Esophagus (tissue), 2 donors: ENCODE results near the gene IRF4. TPM values are rescaled to one million over a fixed set of nuclear protein-coding genes. Genes with fewer than 3 reads are reported as not detected.

ENCODE experiments used
- H3K27ac ChIP-seq, 2 donors: one replicate each; pipeline ENCODE4 v1.5.1; 2013; ENCODE audit warnings: low read depth in 2 of 2, mild to moderate bottlenecking in 2 of 2, inconsistent platforms in 1 of 2, low read length in 1 of 2, moderate library complexity in 1 of 2
- H3K27me3 ChIP-seq, 2 donors: one replicate each; pipeline ENCODE4 v1.6.1; 2013; ENCODE audit warnings: low read length in 2 of 2, control low read depth in 1 of 2, mild to moderate bottlenecking in 1 of 2; ENCODE audit not compliant: insufficient read depth in 2 of 2, control insufficient read depth in 1 of 2
- H3K36me3 ChIP-seq, 2 donors: one replicate each; pipeline ENCODE4 v1.6.1; 2013; ENCODE audit warnings: low read length in 1 of 2; ENCODE audit not compliant: control insufficient read depth in 2 of 2, insufficient read depth in 2 of 2
- H3K4me1 ChIP-seq, 2 donors: one replicate each; pipeline ENCODE4 v1.6.1; 2013; ENCODE audit warnings: low read length in 1 of 2; ENCODE audit not compliant: control insufficient read depth in 2 of 2, insufficient read depth in 2 of 2
- H3K4me3 ChIP-seq, 2 donors: one replicate each; pipeline ENCODE4 v1.5.1; 2013; ENCODE audit warnings: low read length in 2 of 2, mild to moderate bottlenecking in 2 of 2, low read depth in 1 of 2, moderate library complexity in 1 of 2
- H3K9me3 ChIP-seq, 2 donors: one replicate each; pipeline ENCODE4 v1.6.1; 2013; ENCODE audit warnings: mild to moderate bottlenecking in 2 of 2, low read depth in 1 of 2, low read length in 1 of 2, moderate library complexity in 1 of 2; ENCODE audit not compliant: control insufficient read depth in 2 of 2, insufficient read depth in 1 of 2
- WGBS, 2 donors: extraction: QIAGEN DNeasy Blood & Tissue Kit; methylation state at CpG; one replicate each; pipeline ENCODE4 v1.1.7; 2013; 5-methylcytosine and 5-hydroxymethylcytosine counted together
- polyA plus RNA-seq, 2 donors: library from polyadenylated mRNA; stranded (reverse); fragments of 200-250 nt; gene quantifications; one replicate each; pipeline ENCODE4 v1.2.3, GENCODE V29; 2013
- donor health status: healthy with polysubstance abuse.
- donor health status: Bipolar disorder and iron deficiency.

IRF4 gene
- polyA plus RNA-seq, 2 donors: 0.27 to 0.28 TPM

DNA sequence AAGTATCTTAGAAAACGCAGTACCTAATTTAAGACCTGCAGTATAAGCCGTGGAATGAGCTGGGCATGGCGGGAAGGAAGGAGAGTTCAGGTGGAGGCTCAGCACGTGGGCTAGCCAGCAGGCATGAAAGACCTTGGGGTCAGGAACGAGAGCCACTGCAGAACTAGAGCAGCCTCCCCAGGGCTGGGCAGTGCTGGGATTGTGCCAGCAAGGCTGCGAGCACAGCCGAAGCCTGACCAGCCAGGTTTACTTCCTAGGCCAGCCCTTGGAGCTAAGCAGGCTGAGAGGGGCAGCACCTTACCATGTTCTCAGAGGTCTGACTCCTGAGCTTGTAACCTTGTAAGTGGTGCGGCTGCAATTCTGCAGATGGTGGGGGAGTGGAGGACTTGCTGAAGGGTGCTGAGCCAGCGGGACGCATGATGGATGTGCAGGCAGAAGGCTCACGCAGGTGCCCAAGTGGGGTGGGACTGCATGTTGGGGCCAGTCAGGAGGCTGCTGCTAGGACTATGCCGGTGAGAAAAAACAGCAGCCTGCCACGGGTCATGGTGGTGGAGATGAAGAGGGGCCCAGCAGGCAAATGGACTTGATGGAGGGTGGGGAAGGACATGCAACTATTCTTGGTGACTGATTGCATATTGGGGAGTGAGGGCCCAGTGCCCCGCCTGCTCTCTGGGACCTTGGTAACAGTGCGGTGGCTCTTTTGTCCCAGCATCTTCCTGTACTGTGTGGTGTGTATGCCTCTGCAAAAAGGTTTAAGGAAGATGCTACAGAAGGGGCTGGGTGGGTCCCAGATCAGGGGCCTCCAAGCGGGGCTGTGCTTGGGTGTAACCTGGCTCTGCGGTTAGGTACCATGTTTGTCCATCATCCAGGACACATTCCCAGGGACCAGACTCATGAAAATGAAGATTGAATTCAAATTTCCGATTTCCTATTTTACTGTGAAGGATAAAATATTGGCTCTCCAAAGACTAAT lies 37.6 kb upstream of the IRF4 start:
- H3K36me3 ChIP-seq: peaks cover 6 to 14% of the 10 kb centered on the region in 2 donors
- peaks cover 0 to 6% of the 10 kb centered on the region in 2 donors for H3K4me1 ChIP-seq
- peaks cover 0 to 7% of the 10 kb centered on the region in 2 donors for H3K9me3 ChIP-seq
- no peak overlapping the region for H3K4me3 ChIP-seq
- no peaks in the 10 kb centered on the region for H3K27me3 ChIP-seq
- H3K27ac ChIP-seq: no peak overlapping the region
- 84 to 86% methylated on average over 18 of the region's 18 CpGs for WGBS, 2 donors

DNA sequence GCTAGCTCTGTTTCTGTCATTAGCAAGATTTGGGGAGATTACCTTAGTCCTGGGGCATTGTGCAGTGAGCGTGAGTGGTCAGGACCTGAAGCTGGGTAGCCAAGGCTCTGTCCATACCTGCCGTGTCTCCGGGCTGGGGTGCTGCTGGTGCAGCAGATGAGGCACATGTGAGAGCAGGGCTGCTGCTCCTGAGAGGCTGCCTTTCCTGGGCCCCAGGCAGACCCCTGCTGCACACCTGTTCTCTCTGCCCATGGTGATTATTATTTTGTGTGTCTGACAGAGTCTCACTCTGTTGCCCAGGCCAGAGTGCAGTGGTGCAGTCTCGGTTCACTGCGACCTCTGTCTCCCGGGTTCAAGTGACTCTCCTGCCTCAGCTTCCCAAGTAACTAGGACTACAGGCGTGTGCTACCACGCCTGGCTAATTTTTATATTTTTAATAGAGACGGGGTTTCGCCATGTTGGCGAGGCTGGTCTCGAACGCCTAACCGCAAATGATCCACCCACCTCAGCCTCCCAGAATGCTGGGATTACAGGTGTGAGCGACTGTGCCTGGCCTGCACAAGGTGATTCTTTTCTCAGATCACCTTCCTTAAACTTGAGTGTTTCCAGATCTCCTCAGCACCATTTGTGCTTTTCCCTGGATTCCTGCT lies 36.8 kb upstream of the IRF4 start:
- WGBS, 2 donors: 89 to 90% methylated on average over 15 of the region's 15 CpGs
- H3K27ac ChIP-seq: no peak overlapping the region
- peaks cover 0 to 8% of the 10 kb centered on the region in 2 donors for H3K9me3 ChIP-seq

DNA sequence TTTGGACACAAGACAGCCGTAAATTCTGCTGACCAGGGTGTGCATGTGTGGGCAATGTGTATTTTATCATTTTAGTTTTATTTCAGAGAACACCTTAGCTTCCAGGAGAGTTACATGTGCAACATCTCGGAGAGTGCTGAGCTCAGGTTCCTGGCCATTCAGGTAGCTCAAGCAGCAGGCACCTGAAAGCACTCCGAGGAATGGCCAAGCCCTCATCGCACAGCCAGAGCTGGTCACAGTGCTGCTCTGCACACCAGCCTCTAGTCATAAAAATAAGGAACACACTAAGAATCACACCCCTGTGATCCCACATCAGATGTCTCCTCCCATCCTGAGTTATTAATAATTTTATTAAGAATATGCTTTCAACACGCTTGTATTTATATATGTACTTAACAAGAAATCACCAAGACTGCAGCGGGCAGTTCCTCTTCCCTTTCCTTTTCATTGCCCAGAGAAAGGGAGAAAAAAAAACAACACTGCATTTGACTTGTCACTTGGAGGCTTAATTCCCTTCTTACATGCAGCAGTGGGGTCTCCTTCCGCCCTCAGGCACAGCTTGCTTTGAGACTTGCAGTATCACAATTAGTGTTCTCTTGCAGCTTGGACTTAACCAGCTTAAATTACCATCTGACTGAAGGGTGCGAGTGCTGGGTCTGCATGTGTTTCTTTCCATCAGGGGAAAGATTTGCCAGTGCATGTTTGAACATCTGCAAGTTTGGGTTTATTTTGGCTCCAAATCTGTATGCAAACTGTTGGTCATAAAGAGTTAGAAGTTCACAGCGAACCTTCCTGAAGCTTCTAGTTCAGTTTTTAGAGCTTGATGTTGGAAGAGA lies 36.0 kb upstream of the IRF4 start:
- no peaks in the 10 kb centered on the region for H3K27me3 ChIP-seq
- peaks cover 0 to 6% of the 10 kb centered on the region in 2 donors for H3K36me3 ChIP-seq
- no peak overlapping the region for H3K27ac ChIP-seq
- WGBS, 2 donors: 77 to 80% methylated on average over 9 of the region's 9 CpGs
- H3K4me3 ChIP-seq: no peak overlapping the region
- H3K4me1 ChIP-seq: peaks cover 0 to 6% of the 10 kb centered on the region in 2 donors
- peaks cover 0 to 9% of the 10 kb centered on the region in 2 donors for H3K9me3 ChIP-seq

More for the DNA sequence above, 36.8 kb upstream of the IRF4 start:
- H3K4me1 ChIP-seq: peaks cover 0 to 6% of the 10 kb centered on the region in 2 donors
- no peak overlapping the region for H3K4me3 ChIP-seq
- peaks cover 0 to 6% of the 10 kb centered on the region in 2 donors for H3K36me3 ChIP-seq
- H3K27me3 ChIP-seq: no peaks in the 10 kb centered on the region

DNA sequence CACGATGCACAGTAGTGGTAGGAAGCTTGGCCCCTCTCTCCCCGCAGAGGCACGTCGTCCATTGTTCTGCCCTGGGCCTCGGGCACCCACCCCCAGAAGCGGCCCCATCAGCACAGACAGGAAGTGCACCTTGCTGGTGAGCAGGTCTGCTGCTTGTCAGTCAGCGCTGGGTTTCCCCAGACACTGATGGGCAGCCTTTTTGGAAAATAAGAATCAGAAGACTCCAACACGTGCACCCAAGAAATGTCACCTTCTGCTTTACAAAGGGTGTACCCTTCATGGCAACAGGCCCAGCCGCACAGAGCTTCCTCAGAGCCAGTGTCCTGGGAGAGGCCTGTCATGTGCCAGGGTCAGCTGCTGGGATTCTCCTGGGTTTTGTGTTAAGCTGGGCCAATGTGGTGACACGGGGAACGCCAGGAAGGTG lies 34.7 kb upstream of the IRF4 start:
- Histone ChIP-seq H3K9me3 (peaks cover 0 to 8% of the 10 kb centered on the region in 2 donors), H3K36me3 (peaks cover 0 to 6% of the 10 kb centered on the region in 2 donors), H3K27me3 (no peaks in the 10 kb centered on the region), H3K4me3 (no peak overlapping the region), H3K27ac (no peak overlapping the region), H3K4me1 (peaks cover 0 to 6% of the 10 kb centered on the region in 2 donors)
- 80 to 84% methylated on average over 11 of the region's 11 CpGs for WGBS, 2 donors

DNA sequence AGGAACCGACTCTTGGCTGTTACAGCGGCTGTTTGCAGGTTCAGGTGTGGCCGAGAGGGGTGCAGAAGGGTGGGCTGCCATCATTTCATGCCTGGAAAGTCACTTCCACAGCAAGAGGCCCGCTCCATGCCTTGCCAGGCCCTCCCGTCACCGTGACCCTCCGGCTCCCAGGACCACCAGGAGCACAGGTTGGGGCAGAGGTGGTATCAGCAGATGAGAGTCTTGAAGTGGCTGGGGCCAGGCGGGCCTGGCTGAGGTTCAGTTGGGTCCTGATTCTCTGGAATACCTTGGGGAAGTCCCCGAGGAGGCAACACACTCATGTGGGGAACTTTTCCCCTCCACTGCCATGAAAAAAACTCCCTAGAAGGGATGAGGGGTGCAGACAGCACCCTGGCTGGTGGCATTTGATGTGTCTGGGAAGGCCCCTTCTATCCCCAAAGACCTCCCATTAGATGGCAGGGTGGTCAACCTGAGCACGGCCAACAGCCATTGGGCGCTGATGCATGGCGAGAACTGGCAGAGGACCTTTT lies 34.2 kb upstream of the IRF4 start:
- no peak overlapping the region for H3K27ac ChIP-seq
- peaks cover 0 to 6% of the 10 kb centered on the region in 2 donors for H3K9me3 ChIP-seq
- H3K27me3 ChIP-seq: no peaks in the 10 kb centered on the region
- peaks cover 0 to 6% of the 10 kb centered on the region in 2 donors for H3K4me1 ChIP-seq
- WGBS, 2 donors: 84 to 86% methylated on average over 12 of the region's 12 CpGs
- peaks cover 0 to 3% of the 10 kb centered on the region in 2 donors for H3K36me3 ChIP-seq
- H3K4me3 ChIP-seq: no peak overlapping the region

DNA sequence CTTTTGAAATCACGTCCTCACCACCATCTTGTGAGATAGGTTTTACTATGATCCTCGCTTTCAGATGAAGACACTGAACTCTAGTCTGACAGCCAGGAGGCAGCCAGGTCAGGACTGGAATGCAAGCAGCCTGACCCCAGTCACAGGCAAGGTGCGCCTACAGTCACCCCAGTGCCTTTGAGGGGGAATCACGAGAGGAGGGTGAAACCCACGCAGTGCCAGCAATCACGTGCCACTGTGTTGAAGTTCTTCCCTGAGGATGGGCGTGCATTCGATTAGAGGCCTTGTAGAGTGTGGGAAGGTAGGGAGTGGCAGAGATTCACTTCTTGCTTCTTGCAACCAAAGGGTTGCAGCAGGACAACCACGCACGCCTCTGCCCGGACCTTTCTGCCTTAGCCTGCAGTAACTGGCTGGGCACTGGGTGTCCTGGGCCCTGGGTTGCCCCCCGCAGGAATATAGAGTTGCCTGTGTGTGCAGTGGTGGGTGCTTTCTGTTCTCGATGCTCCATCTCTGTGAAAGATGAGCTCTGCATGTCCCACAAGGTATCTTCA lies 33.7 kb upstream of the IRF4 start:
- Histone ChIP-seq H3K27me3 (no peaks in the 10 kb centered on the region), H3K36me3 (peaks cover 0 to 2% of the 10 kb centered on the region in 2 donors), H3K9me3 (peaks cover 2 to 6% of the 10 kb centered on the region in 2 donors), H3K27ac (no peak overlapping the region), H3K4me3 (no peak overlapping the region), H3K4me1 (peaks cover 0 to 6% of the 10 kb centered on the region in 2 donors)
- 84% methylated on average over 13 of the region's 13 CpGs for WGBS, 2 donors

DNA sequence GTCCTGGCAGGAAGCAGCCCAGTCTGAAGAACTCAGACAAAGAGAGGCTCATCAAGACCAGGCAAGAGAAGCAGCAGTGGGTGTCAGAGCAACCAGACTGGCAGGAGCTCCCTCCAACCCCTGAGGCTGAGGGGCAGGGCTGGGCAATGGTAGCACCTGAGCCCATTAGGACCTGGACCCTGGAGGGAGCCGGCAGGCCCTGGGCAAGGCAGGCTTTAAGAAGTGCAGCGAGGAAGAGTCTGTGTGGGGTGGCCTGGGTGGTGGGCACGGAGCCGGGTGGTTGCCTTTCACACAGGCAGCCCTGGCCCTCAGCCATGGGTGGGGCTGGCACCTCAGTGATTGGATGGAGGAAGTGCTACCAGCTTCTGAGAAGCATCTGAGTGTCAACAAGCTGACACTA lies 33.1 kb upstream of the IRF4 start:
- peaks cover 0 to 6% of the 10 kb centered on the region in 2 donors for H3K4me1 ChIP-seq
- 70 to 83% methylated on average over 4 of the region's 4 CpGs for WGBS, 2 donors
- no peaks in the 10 kb centered on the region for H3K27me3 ChIP-seq
- no peak overlapping the region for H3K27ac ChIP-seq
- H3K36me3 ChIP-seq: peaks cover 0 to 2% of the 10 kb centered on the region in 2 donors
- peaks cover 2 to 6% of the 10 kb centered on the region in 2 donors for H3K9me3 ChIP-seq
- no peak overlapping the region for H3K4me3 ChIP-seq

DNA sequence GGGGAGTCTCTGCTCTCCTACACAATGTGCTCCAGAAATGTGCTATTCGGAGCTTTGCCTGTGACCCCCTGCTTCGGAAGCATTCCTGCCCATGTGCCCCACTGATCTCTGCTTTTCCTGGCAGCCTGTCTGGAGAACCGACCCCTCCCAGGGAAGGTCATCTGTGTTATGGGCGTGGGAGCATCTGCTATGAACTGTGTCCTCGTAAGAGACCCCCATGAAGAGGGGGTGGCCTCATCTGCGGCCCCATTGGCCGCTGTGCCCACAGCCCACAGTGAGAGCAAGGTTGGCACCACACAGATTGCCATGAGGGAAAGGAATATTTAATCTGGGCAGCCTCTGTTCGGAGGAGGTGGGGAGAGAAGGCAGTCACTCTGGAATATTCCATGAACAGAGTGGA lies 32.7 kb upstream of the IRF4 start:
- H3K9me3 ChIP-seq: peaks cover 5 to 8% of the 10 kb centered on the region in 2 donors
- H3K4me3 ChIP-seq: no peak overlapping the region
- no peaks in the 10 kb centered on the region for H3K27me3 ChIP-seq
- H3K36me3 ChIP-seq: peaks cover 0 to 2% of the 10 kb centered on the region in 2 donors
- WGBS, 2 donors: 80 to 82% methylated on average over 8 of the region's 8 CpGs
- peaks cover 0 to 6% of the 10 kb centered on the region in 2 donors for H3K4me1 ChIP-seq
- H3K27ac ChIP-seq: no peak overlapping the region
